ENCODE results near the gene TNFAIP8L1.
A peak's percentile ranks its signal among the peaks of the same experiment; 100 is the strongest.

The TNFAIP8L1 gene

DNA sequence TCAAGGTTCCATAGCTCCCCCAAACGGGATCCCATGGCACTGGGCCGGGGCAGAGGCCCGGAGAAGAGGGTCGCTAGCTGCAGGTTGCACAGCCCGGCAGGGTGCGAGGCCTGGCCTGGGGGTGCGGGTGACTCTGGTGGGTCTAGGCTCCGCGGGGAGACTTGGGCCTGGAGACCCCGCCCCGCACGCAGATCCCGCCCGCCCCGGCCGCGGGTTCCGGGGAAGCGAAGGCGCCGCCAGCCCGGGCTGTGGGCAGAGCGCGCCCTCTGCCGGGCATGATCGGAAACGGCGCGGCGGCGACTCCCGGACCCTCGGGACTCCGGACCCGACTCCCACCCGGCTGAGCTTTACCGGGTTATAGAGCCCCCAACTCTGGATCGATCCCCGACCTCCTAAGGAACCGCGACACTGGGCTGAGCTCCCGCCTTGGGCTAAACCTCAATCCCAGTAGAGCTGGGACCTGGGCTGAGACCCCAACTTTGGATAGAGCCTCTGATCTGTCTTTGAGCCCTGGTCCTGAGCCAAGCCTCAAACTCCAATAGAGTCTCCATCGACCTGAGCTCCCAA lies 3.1 kb upstream of the TNFAIP8L1 start (continued):
- TF ChIP-seq CTCF (tag by site-specific recombination; IDR thresholded peaks at IDR 0.05): peak; percentile 90
- TF ChIP-seq ZNF660 (tag by site-specific recombination; IDR thresholded peaks at IDR 0.05): 0 out of 2 replicates have a peak, but pooled peaks have one; percentile 18
- peak; percentile 18; the same call in 1 of the 2 replicates for TF ChIP-seq ZBTB17 (tag by site-specific recombination; IDR thresholded peaks at IDR 0.05)
- TF ChIP-seq SP2 (tag by site-specific recombination; IDR thresholded peaks at IDR 0.05): peak; percentile 35
- TF ChIP-seq ZNF548 (tag by site-specific recombination; IDR thresholded peaks at IDR 0.05): no peak
- no peak for TF ChIP-seq ZNF311 (tag by site-specific recombination; IDR thresholded peaks at IDR 0.05; ENCODE audit: borderline replicate concordance)
- TF ChIP-seq, protein P1, sequence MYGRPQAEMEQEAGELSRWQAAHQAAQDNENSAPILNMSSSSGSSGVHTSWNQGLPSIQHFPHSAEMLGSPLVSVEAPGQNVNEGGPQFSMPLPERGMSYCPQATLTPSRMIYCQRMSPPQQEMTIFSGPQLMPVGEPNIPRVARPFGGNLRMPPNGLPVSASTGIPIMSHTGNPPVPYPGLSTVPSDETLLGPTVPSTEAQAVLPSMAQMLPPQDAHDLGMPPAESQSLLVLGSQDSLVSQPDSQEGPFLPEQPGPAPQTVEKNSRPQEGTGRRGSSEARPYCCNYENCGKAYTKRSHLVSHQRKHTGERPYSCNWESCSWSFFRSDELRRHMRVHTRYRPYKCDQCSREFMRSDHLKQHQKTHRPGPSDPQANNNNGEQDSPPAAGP (tag by site-specific recombination; IDR thresholded peaks at IDR 0.05): 0 out of 2 replicates have a peak, but pooled peaks have one; percentile 39
- TF ChIP-seq ZSCAN18 (tag by site-specific recombination; IDR thresholded peaks at IDR 0.05): no peak
- peak; percentile 12; the same call in 1 of the 2 replicates for TF ChIP-seq KLF8 (tag by site-specific recombination; IDR thresholded peaks at IDR 0.05)
- TF ChIP-seq SP7 (tag by site-specific recombination; IDR thresholded peaks at IDR 0.05): peak; percentile 30; the same call in 1 of the 2 replicates
- TF ChIP-seq GLIS1 (tag by site-specific recombination; IDR thresholded peaks at IDR 0.05): peak; percentile 22; the same call in 1 of the 2 replicates
- TF ChIP-seq, protein P2, sequence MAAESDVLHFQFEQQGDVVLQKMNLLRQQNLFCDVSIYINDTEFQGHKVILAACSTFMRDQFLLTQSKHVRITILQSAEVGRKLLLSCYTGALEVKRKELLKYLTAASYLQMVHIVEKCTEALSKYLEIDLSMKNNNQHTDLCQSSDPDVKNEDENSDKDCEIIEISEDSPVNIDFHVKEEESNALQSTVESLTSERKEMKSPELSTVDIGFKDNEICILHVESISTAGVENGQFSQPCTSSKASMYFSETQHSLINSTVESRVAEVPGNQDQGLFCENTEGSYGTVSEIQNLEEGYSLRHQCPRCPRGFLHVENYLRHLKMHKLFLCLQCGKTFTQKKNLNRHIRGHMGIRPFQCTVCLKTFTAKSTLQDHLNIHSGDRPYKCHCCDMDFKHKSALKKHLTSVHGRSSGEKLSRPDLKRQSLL (tag by site-specific recombination; IDR thresholded peaks at IDR 0.05): peak; percentile 79
- TF ChIP-seq ZNF175 (tag by site-specific recombination; IDR thresholded peaks at IDR 0.05): no peak
- 0 out of 2 replicates have a peak, but pooled peaks have one; percentile 12 for TF ChIP-seq ZIC2 (tag by site-specific recombination; IDR thresholded peaks at IDR 0.05)
- TF ChIP-seq ZNF221 (tag by site-specific recombination; IDR thresholded peaks at IDR 0.05; ENCODE audit: borderline replicate concordance): no peak
- TF ChIP-seq ZNF514 (tag by site-specific recombination; IDR thresholded peaks at IDR 0.05): no peak
- no peak for TF ChIP-seq ZSCAN23 (tag by site-specific recombination; IDR thresholded peaks at IDR 0.05)

- Histone ChIP-seq H3K4me1 (ENCODE audit: control insufficient read depth, insufficient read depth, low read length) (no peaks in the 10 kb centered on the region; the same call in 1 of the 2 replicates), H3K9me3 (ENCODE audit: control insufficient read depth, insufficient read depth, low read depth, low read length) (no peaks in the 10 kb centered on the region), H3K4me3 (ENCODE audit: low read depth, low read length) (no peak overlapping the region), H3K36me3 (ENCODE audit: control insufficient read depth in 2 of 2, insufficient read depth in 1 of 2, low read length in 2 of 2) (no peaks in the 10 kb centered on the region), H3K27ac (ENCODE audit: extremely low read depth, low read depth, low read length) (no peak overlapping the region)
- POLR2A ChIA-PET: interaction anchor here (0.5 kb wide), 2 partner anchors 8 to 29 kb away, joined by 3 to 4 read pairs; no protein-coding TSS in a partner anchor
- CTCF ChIA-PET: interaction anchor here (0.5 to 3.3 kb wide), 41 partner anchors 11 to 371 kb away, joined by 3 to 48 read pairs (median 6); partner anchors contain the start of genes FEM1A, PLIN5 and SEMA6B
- TF ChIP-seq ZNF548 (tag by site-specific recombination; IDR thresholded peaks at IDR 0.05) (no peak), YY1 (tag by site-specific recombination; IDR thresholded peaks at IDR 0.05) (no peak), ZNF24 (tag by site-specific recombination; IDR thresholded peaks at IDR 0.05) (no peak), ZNF335 (tag by site-specific recombination; conservative IDR thresholded peaks at IDR 0.05) (no peak), ZBTB48 (tag by site-specific recombination; IDR thresholded peaks at IDR 0.05) (peak; percentile 41; the same call in 1 of the 2 replicates), YY2 (tag by site-specific recombination; IDR thresholded peaks at IDR 0.05) (no peak), ZBTB17 (tag by site-specific recombination; IDR thresholded peaks at IDR 0.05) (no peak), TCF7L2 (IDR thresholded peaks at IDR 0.05; ENCODE audit: borderline replicate concordance, low read depth, low read length) (no peak), ZNF514 (tag by site-specific recombination; IDR thresholded peaks at IDR 0.05) (no peak), SALL2 (tag by site-specific recombination; IDR thresholded peaks at IDR 0.05; ENCODE audit: borderline replicate concordance) (no peak), ZBTB8A (tag by site-specific recombination; IDR thresholded peaks at IDR 0.05) (peak; percentile 27; the same call in 1 of the 2 replicates), ZNF19 (tag by site-specific recombination; IDR thresholded peaks at IDR 0.05; ENCODE audit: low read depth) (no peak), GLI2 (tag by site-specific recombination; IDR thresholded peaks at IDR 0.05; ENCODE audit: borderline replicate concordance, low read depth) (no peak), ZIC2 (tag by site-specific recombination; IDR thresholded peaks at IDR 0.05) (no peak)
- TF ChIP-seq, protein P2 (tag by site-specific recombination; IDR thresholded peaks at IDR 0.05): 0 out of 2 replicates have a peak, but pooled peaks have one; percentile 11
- TF ChIP-seq, protein P3, sequence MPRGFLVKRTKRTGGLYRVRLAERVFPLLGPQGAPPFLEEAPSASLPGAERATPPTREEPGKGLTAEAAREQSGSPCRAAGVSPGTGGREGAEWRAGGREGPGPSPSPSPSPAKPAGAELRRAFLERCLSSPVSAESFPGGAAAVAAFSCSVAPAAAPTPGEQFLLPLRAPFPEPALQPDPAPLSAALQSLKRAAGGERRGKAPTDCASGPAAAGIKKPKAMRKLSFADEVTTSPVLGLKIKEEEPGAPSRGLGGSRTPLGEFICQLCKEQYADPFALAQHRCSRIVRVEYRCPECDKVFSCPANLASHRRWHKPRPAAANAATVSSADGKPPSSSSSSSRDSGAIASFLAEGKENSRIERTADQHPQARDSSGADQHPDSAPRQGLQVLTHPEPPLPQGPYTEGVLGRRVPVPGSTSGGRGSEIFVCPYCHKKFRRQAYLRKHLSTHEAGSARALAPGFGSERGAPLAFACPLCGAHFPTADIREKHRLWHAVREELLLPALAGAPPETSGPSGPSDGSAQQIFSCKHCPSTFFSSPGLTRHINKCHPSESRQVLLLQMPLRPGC (tag by site-specific recombination; IDR thresholded peaks at IDR 0.05): no peak
Observed at GRCh38 chr19:4636761-4637160, 2.6 kb upstream of the TNFAIP8L1 start.

All from HEK293 (cell line).